ENCODE data around the gene MPHOSPH8.

- TF ChIP-seq CTCF (IDR thresholded peaks at IDR 0.05) (no peak), REST (IDR thresholded peaks at IDR 0.05; ENCODE audit: insufficient read depth in 1 of 2, low read depth in 2 of 2, low read length in 1 of 2) (no peak), POLR2AphosphoS5 (IDR thresholded peaks at IDR 0.05; ENCODE audit: low read depth, low read length) (no peak), TCF7L2 (IDR thresholded peaks at IDR 0.05; ENCODE audit: low read depth, low read length) (no peak)
These were observed 62.0 kb downstream of the MPHOSPH8 start for GRCh38 chr13:19695428-19695827.

Measured in Panc1 (cell line).